HepG2 (cell line): ENCODE data around the gene CMIP.

Source experiments
- CEBPB ChIP-seq: IDR thresholded peaks from 2 replicates; pipeline ENCODE4 v1.6.1; 2011; ENCODE audit warnings: low read depth, low read length, improper control_type of control experiment, borderline replicate concordance
- ETV5 ChIP-seq: IDR thresholded peaks from 2 replicates; pipeline ENCODE4 v1.6.1; 2018; ENCODE audit warnings: missing biosample characterization, missing genetic modification reagents, inconsistent platforms, borderline replicate concordance
- FOXJ3 ChIP-seq: sonication (generic); formaldehyde crosslinking; IDR thresholded peaks from 2 replicates; pipeline ENCODE4 v1.4.0; 2020; ENCODE audit warnings: missing genetic modification reagents, mild to moderate bottlenecking, borderline replicate concordance
- HNF4G ChIP-seq, 2 experiments: sonication (generic) in 1 of 2; formaldehyde crosslinking in 1 of 2; IDR thresholded peaks; 2 replicates each; pipeline versions ENCODE4 v1.4.0 to v1.6.1; 2011 to 2020; ENCODE audit warnings: borderline replicate concordance in 2 of 2, low read depth in 2 of 2, mild to moderate bottlenecking in 2 of 2, low read length in 1 of 2, missing genetic modification reagents in 1 of 2, moderate library complexity in 1 of 2
- KLF6 ChIP-seq: IDR thresholded peaks from 2 replicates; pipeline ENCODE4 v1.8.0; 2016; ENCODE audit warnings: missing biosample characterization, missing genetic modification reagents
- NKX3-1 ChIP-seq: sonication (generic); formaldehyde crosslinking; IDR thresholded peaks from 2 replicates; pipeline ENCODE4 v1.5.0; 2020; ENCODE audit warnings: missing genetic modification reagents
- ZNF317 ChIP-seq: sonication (generic); formaldehyde crosslinking; IDR thresholded peaks from 2 replicates; pipeline ENCODE4 v1.5.0; 2020; ENCODE audit warnings: mild to moderate bottlenecking, missing genetic modification reagents
- ZSCAN29 ChIP-seq: sonication (generic); formaldehyde crosslinking; conservative IDR thresholded peaks from 2 replicates; pipeline ENCODE4 v1.4.0; 2020; ENCODE audit warnings: mild to moderate bottlenecking, missing genetic modification reagents
- TF ChIP-seq, protein P1 (sequence below): sonication (generic); formaldehyde crosslinking; IDR thresholded peaks from 2 replicates; pipeline ENCODE4 v1.5.0; 2020; ENCODE audit warnings: mild to moderate bottlenecking, missing genetic modification reagents, moderate library complexity
- TF ChIP-seq, protein P2 (sequence below), 2 experiments: IDR thresholded peaks; 2 replicates each; pipeline ENCODE4 v1.6.1; 2011 to 2012; ENCODE audit warnings: low read length in 2 of 2, borderline replicate concordance in 1 of 2, low read depth in 1 of 2, mild to moderate bottlenecking in 1 of 2, moderate library complexity in 1 of 2
- TF ChIP-seq, protein P3 (sequence below): IDR thresholded peaks from 2 replicates; pipeline ENCODE4 v1.6.1; 2016; ENCODE audit warnings: mild to moderate bottlenecking
- TF ChIP-seq, protein P4 (sequence below): IDR thresholded peaks from 2 replicates; pipeline ENCODE4 v1.6.1; 2016; ENCODE audit warnings: low read depth, control low read depth
- TF ChIP-seq, protein P5 (sequence below): sonication (generic); formaldehyde crosslinking; IDR thresholded peaks from 2 replicates; pipeline ENCODE4 v1.5.1; 2020; ENCODE audit warnings: mild to moderate bottlenecking, missing genetic modification reagents, borderline replicate concordance
- TF ChIP-seq, protein P6 (sequence below): sonication (generic); formaldehyde crosslinking; IDR thresholded peaks from 2 replicates; pipeline ENCODE4 v1.5.0; 2020; ENCODE audit warnings: mild to moderate bottlenecking, missing genetic modification reagents, borderline replicate concordance

DNA sequence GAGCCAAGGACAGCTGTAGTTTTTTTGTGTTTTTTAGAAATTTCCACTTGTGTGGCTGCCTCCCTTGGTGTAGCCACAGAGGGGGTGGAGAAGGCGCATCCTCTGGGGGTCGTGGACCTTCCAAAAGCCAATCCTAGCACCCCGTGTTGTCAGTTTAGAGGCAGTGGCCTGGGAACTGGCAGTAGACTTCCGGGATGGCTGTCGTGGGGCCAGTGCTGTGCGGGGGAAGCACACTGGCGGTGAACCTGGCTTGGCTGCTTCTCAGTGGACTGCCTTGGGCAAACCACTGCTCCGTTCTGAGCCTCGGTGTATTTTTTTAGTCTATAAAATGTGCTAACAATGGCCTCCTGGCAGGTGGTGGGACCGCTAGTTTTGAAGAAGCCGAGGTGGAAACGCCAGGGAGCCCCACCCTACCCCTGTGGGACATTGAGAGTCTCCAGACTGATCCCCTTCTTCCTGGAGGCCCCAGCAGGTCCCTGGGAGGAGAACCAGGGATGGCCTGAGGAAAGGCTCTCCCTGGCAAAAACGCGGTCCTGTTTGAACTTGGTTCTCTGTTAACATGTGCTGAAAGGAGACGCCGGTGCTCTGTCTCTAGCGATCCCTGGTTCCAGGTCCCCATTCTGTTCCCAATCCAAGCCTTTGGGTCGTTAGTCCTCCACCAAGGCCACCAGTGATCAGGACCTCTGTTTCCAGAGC is 125.7 kb downstream of the CMIP start:
- no peak for TF ChIP-seq ZNF317 (CRISPR knock-in tag)
- TF ChIP-seq, protein P1, sequence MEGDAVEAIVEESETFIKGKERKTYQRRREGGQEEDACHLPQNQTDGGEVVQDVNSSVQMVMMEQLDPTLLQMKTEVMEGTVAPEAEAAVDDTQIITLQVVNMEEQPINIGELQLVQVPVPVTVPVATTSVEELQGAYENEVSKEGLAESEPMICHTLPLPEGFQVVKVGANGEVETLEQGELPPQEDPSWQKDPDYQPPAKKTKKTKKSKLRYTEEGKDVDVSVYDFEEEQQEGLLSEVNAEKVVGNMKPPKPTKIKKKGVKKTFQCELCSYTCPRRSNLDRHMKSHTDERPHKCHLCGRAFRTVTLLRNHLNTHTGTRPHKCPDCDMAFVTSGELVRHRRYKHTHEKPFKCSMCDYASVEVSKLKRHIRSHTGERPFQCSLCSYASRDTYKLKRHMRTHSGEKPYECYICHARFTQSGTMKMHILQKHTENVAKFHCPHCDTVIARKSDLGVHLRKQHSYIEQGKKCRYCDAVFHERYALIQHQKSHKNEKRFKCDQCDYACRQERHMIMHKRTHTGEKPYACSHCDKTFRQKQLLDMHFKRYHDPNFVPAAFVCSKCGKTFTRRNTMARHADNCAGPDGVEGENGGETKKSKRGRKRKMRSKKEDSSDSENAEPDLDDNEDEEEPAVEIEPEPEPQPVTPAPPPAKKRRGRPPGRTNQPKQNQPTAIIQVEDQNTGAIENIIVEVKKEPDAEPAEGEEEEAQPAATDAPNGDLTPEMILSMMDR (CRISPR knock-in tag), result no peak
- TF ChIP-seq, protein P2, sequence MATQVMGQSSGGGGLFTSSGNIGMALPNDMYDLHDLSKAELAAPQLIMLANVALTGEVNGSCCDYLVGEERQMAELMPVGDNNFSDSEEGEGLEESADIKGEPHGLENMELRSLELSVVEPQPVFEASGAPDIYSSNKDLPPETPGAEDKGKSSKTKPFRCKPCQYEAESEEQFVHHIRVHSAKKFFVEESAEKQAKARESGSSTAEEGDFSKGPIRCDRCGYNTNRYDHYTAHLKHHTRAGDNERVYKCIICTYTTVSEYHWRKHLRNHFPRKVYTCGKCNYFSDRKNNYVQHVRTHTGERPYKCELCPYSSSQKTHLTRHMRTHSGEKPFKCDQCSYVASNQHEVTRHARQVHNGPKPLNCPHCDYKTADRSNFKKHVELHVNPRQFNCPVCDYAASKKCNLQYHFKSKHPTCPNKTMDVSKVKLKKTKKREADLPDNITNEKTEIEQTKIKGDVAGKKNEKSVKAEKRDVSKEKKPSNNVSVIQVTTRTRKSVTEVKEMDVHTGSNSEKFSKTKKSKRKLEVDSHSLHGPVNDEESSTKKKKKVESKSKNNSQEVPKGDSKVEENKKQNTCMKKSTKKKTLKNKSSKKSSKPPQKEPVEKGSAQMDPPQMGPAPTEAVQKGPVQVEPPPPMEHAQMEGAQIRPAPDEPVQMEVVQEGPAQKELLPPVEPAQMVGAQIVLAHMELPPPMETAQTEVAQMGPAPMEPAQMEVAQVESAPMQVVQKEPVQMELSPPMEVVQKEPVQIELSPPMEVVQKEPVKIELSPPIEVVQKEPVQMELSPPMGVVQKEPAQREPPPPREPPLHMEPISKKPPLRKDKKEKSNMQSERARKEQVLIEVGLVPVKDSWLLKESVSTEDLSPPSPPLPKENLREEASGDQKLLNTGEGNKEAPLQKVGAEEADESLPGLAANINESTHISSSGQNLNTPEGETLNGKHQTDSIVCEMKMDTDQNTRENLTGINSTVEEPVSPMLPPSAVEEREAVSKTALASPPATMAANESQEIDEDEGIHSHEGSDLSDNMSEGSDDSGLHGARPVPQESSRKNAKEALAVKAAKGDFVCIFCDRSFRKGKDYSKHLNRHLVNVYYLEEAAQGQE (IDR thresholded peaks at IDR 0.05; ENCODE audit: borderline replicate concordance in 1 of 2, low read depth in 1 of 2, low read length in 2 of 2), result no peak
- TF ChIP-seq, protein P3, sequence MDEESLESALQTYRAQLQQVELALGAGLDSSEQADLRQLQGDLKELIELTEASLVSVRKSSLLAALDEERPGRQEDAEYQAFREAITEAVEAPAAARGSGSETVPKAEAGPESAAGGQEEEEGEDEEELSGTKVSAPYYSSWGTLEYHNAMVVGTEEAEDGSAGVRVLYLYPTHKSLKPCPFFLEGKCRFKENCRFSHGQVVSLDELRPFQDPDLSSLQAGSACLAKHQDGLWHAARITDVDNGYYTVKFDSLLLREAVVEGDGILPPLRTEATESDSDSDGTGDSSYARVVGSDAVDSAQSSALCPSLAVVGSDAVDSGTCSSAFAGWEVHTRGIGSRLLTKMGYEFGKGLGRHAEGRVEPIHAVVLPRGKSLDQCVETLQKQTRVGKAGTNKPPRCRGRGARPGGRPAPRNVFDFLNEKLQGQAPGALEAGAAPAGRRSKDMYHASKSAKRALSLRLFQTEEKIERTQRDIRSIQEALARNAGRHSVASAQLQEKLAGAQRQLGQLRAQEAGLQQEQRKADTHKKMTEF (CRISPR knock-in tag), result no peak
- TF ChIP-seq FOXJ3 (CRISPR knock-in tag), result no peak
- no peak for TF ChIP-seq KLF6
- no peak for TF ChIP-seq HNF4G (IDR thresholded peaks at IDR 0.05; ENCODE audit: borderline replicate concordance, low read depth, low read length)
- no peak for TF ChIP-seq HNF4G (CRISPR knock-in tag; IDR thresholded peaks at IDR 0.05; ENCODE audit: borderline replicate concordance, low read depth)
- TF ChIP-seq, protein P4, sequence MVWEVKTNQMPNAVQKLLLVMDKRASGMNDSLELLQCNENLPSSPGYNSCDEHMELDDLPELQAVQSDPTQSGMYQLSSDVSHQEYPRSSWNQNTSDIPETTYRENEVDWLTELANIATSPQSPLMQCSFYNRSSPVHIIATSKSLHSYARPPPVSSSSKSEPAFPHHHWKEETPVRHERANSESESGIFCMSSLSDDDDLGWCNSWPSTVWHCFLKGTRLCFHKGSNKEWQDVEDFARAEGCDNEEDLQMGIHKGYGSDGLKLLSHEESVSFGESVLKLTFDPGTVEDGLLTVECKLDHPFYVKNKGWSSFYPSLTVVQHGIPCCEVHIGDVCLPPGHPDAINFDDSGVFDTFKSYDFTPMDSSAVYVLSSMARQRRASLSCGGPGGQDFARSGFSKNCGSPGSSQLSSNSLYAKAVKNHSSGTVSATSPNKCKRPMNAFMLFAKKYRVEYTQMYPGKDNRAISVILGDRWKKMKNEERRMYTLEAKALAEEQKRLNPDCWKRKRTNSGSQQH (CRISPR knock-in tag), result no peak
- TF ChIP-seq ZSCAN29, result no peak
- TF ChIP-seq NKX3-1 (CRISPR knock-in tag), result no peak
- TF ChIP-seq, protein P5, sequence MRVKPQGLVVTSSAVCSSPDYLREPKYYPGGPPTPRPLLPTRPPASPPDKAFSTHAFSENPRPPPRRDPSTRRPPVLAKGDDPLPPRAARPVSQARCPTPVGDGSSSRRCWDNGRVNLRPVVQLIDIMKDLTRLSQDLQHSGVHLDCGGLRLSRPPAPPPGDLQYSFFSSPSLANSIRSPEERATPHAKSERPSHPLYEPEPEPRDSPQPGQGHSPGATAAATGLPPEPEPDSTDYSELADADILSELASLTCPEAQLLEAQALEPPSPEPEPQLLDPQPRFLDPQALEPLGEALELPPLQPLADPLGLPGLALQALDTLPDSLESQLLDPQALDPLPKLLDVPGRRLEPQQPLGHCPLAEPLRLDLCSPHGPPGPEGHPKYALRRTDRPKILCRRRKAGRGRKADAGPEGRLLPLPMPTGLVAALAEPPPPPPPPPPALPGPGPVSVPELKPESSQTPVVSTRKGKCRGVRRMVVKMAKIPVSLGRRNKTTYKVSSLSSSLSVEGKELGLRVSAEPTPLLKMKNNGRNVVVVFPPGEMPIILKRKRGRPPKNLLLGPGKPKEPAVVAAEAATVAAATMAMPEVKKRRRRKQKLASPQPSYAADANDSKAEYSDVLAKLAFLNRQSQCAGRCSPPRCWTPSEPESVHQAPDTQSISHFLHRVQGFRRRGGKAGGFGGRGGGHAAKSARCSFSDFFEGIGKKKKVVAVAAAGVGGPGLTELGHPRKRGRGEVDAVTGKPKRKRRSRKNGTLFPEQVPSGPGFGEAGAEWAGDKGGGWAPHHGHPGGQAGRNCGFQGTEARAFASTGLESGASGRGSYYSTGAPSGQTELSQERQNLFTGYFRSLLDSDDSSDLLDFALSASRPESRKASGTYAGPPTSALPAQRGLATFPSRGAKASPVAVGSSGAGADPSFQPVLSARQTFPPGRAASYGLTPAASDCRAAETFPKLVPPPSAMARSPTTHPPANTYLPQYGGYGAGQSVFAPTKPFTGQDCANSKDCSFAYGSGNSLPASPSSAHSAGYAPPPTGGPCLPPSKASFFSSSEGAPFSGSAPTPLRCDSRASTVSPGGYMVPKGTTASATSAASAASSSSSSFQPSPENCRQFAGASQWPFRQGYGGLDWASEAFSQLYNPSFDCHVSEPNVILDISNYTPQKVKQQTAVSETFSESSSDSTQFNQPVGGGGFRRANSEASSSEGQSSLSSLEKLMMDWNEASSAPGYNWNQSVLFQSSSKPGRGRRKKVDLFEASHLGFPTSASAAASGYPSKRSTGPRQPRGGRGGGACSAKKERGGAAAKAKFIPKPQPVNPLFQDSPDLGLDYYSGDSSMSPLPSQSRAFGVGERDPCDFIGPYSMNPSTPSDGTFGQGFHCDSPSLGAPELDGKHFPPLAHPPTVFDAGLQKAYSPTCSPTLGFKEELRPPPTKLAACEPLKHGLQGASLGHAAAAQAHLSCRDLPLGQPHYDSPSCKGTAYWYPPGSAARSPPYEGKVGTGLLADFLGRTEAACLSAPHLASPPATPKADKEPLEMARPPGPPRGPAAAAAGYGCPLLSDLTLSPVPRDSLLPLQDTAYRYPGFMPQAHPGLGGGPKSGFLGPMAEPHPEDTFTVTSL (CRISPR knock-in tag), result no peak
- no peak for TF ChIP-seq ETV5 (CRISPR knock-in tag)
- no peak for TF ChIP-seq CEBPB
- TF ChIP-seq, protein P6, sequence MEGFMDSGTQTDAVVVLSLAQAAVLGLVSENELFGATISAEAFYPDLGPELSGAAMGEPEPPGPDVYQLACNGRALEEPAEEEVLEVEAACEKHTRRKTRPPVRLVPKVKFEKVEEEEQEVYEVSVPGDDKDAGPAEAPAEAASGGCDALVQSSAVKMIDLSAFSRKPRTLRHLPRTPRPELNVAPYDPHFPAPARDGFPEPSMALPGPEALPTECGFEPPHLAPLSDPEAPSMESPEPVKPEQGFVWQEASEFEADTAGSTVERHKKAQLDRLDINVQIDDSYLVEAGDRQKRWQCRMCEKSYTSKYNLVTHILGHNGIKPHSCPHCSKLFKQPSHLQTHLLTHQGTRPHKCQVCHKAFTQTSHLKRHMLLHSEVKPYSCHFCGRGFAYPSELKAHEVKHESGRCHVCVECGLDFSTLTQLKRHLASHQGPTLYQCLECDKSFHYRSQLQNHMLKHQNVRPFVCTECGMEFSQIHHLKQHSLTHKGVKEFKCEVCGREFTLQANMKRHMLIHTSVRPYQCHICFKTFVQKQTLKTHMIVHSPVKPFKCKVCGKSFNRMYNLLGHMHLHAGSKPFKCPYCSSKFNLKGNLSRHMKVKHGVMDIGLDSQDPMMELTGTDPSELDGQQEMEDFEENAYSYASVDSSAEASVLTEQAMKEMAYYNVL, result no peak
